Activated naive CD8-positive, alpha-beta T cell (primary cell): ENCODE data around the gene RNF5.
"Not testable (repeated sequence)": the region's sequence is repeated elsewhere in the genome, so short reads cannot be mapped to it uniquely, and the experiment has no call there.

Experiments used
- H3K27ac Mint-ChIP-seq: one replicate; pipeline ENCODE4 v1.8.0; 2021; ENCODE audit warnings: mixed read lengths
- H3K27me3 Mint-ChIP-seq: one replicate; pipeline ENCODE4 v1.8.0; 2021; ENCODE audit warnings: mixed read lengths
- H3K36me3 Mint-ChIP-seq: one replicate; pipeline ENCODE4 v1.8.0; 2021; ENCODE audit warnings: mixed read lengths
- H3K4me1 Mint-ChIP-seq: one replicate; pipeline ENCODE4 v1.8.0; 2021; ENCODE audit warnings: low read depth, mixed read lengths
- H3K4me3 Mint-ChIP-seq: one replicate; pipeline ENCODE4 v1.8.0; 2021; ENCODE audit warnings: mild to moderate bottlenecking, mixed read lengths
- H3K9me3 Mint-ChIP-seq: one replicate; pipeline ENCODE4 v1.8.0; 2021; ENCODE audit warnings: low read depth, mixed read lengths

RNF5 gene, protein sequence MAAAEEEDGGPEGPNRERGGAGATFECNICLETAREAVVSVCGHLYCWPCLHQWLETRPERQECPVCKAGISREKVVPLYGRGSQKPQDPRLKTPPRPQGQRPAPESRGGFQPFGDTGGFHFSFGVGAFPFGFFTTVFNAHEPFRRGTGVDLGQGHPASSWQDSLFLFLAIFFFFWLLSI

DNA sequence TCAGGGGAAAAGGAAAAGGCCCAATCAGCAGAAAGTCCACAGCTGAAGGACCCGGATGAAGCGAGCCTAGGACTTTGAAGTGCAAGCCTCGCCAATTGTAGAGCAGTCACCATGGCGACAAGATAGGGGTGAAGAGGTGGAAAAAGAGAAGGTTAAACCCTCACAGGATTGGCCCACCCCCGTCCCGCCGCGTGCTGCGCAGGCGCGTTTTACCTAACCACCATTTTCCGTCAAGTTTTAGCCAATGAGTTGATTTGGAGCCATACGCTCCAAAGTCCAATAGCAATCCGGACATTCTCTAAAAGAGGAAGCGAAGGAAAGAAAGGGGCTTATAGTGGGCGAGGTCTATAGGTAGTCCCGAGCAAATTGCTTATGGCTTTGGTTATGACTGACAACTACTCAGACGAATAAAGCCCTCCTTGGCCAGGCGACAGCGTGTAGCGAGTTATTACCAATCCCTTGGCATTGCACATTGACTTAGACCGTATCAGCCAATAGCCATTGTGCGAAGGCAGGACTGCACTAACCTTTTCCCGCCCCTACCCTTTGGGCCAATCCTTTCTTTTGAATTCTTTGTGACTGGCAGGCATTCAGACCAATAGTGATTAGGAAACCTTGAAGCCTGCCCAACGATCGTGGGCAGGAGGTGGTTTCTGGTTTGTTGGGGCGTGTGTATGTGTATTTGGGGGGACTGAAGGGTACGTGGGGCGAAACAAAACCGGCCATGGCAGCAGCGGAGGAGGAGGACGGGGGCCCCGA, at the start of gene RNF5:
Gene RNF5, plus strand, starts transcription at position 618 of the 759 bp plus-strand sequence. Its CDS starts 107 bp downstream, at position 725.
- H3K4me3 Mint-ChIP-seq: peak within 1 kb of the TSS; percentile 91
- H3K36me3 Mint-ChIP-seq: peaks cover 4% of the 10 kb centered on the region
- H3K4me1 Mint-ChIP-seq: peaks cover 71% of the 10 kb centered on the region
- peak within 1 kb of the TSS; percentile 90 for H3K27ac Mint-ChIP-seq
- no peaks in the 10 kb centered on the region for H3K27me3 Mint-ChIP-seq
- H3K9me3 Mint-ChIP-seq: no peaks in the 10 kb centered on the region

DNA sequence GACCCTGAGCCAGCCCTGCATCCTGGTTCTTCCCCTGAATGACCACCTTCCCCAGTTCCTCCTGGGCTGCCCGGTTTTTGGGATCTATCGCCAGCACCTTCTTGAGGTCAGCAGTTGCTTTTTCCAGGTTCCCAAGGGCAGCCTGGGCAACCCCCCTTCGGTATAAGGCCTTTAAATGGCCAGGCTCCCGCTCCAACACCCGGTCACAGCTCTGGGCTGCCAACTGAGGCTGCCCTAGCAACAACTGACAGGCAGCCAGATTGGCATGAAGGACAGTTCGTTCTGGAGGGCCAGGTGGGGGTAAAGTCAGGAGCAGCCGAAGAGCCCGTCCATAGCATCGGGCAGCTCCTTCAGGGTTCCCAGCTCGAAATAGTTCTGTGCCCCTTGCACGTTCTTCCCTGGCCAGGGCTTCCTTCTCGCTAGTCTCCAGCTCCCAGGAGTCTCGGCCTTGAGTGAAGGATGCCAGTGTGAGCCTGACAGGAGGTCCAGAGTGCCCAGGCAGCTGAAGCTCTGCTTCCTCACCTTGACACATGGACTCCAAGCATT, 49.4 kb upstream of the RNF5 start:
- Mint-ChIP-seq H3K27me3 (no peaks in the 10 kb centered on the region), H3K4me3 (peak overlapping the region; percentile 98), H3K4me1 (peaks cover 53% of the 10 kb centered on the region), H3K36me3 (peaks cover 10% of the 10 kb centered on the region), H3K27ac (peak overlapping the region; percentile 95), H3K9me3 (no peaks in the 10 kb centered on the region)

DNA sequence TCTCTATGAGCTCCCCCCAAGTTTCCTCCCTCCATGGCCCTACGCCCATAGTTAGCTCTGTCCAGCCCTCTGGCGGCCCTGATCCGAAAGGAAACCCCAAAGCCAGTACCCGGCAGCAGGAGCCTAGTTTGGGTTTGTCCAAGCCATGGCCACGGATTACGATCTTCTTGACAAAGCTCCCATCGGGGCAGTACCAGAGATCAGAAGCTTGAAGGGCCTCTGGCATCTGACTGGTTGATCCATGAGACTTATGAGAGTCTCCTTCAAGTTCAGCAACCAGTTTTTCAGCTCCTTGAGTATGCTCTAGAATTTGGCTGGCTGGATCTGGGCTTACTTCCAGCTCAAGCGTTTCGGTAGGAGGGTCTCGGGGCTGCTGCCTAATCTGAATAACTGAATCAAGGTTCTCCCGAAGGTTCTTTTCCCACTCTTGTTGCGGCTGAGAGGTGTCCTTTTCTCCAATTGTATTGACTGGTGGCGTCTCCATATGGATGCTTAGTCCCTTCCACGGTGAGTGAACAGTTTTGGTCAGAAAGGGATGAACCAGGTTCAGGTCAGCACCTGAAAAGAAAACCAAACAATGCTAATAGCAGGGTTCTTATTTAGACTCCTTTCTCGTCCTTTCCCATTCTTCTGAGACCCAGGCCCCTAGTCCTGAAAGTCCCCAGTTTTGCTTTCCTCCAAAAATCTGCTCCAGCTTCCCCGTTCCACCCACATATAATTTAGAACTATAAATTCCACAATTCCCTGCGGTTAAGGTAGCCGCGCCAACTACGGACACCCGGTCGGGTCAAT, 48.7 kb upstream of the RNF5 start:
- H3K9me3 Mint-ChIP-seq: no peaks in the 10 kb centered on the region
- H3K4me1 Mint-ChIP-seq: peaks cover 48% of the 10 kb centered on the region
- H3K36me3 Mint-ChIP-seq: peaks cover 5% of the 10 kb centered on the region
- peak overlapping the region; percentile 92 for H3K27ac Mint-ChIP-seq
- H3K27me3 Mint-ChIP-seq: no peaks in the 10 kb centered on the region
- peak overlapping the region; percentile 98 for H3K4me3 Mint-ChIP-seq

DNA sequence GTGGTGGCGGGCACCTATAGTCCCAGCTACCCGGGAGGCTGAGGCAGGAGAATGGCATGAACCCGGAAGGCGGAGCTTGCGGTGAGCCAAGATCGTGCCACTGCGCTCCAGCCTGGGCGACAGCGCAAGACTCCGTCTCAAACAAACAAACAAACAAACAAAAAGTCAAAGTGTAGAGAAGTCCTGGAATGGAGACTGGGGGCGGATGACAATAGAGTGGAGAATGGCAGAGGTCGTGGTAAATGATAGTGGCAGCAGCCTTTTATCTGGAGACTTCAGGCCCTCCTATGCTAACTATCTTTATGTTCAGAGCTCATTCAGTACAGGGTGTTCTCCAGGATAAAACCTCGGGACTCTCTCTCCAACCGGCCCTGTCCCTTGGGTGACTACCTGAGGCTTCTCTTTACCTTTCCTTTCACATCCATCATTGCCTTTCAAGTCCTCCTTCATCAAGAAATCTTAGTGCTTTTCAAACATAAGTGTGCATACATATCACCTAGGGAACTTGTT, 46.7 kb upstream of the RNF5 start:
- Mint-ChIP-seq H3K4me3 (peak overlapping the region; percentile 18), H3K27ac (no peak overlapping the region), H3K36me3 (peaks cover 2% of the 10 kb centered on the region), H3K9me3 (no peaks in the 10 kb centered on the region), H3K27me3 (no peaks in the 10 kb centered on the region), H3K4me1 (peaks cover 39% of the 10 kb centered on the region)

DNA sequence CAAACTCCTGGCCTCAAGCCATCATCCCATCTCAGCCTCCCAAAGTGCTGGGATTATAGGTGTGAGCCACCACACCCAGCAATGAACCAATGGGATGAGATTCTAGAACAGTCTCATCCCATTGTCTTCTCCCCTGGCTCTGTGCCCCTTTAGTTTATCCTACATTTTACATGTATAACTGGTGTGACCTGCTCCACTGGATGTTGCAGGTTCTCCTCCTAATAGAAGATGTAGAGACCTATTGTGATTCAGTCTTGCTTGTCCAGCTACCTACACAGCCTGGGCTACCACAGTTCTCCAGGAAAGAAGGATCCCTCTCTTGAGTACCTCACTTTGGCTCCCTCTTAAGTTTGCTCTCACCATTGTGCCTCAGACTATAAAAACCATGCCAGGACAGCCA, 46.1 kb upstream of the RNF5 start:
- Mint-ChIP-seq H3K36me3 (no peaks in the 10 kb centered on the region), H3K9me3 (no peaks in the 10 kb centered on the region), H3K4me1 (peaks cover 33% of the 10 kb centered on the region), H3K27me3 (no peaks in the 10 kb centered on the region), H3K4me3 (peak overlapping the region; percentile 42), H3K27ac (no peak overlapping the region)

DNA sequence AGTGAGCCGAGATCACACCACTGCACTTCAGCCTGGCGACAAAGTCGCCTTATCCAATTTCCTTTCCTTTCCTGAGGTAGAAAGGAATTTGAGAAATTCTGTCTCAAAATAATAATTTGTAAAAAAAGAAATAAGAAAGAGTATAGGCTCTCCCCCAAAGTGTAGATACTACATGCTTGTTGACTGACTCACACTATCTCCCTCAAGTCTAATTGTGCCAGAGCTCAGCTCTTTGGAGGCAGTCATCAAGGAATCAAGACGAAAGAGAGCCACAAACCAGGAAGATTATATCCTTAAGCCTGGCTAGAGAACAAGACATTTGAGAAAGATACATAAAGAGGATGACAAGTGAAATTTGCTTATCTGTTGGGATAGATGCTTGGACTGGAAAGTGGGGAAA, 44.4 kb upstream of the RNF5 start:
- Mint-ChIP-seq H3K4me1 (peaks cover 16% of the 10 kb centered on the region), H3K36me3 (no peaks in the 10 kb centered on the region)

DNA sequence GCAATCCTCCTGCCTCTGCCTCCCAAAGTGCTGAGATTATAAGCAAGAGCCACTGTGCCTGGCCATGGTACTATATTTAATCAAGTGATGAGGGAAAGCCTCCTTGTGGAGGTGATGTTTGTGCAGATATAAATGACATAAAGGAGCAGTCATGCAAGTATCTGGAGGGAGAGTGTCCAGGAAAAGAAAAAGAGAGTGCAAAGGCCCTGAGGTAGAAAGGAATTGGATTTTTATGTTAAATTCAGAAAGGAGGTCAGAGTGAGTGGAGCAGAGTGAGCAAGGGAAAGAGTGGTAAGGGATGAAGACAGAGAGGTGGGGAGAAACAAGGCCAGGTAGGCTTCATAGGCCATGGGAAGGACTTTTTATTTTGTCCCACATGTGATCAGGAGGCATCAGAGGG, 40.8 kb upstream of the RNF5 start:
- no peaks in the 10 kb centered on the region for H3K9me3 Mint-ChIP-seq
- no peaks in the 10 kb centered on the region for H3K4me1 Mint-ChIP-seq
- no peaks in the 10 kb centered on the region for H3K27me3 Mint-ChIP-seq
- no peak overlapping the region for H3K4me3 Mint-ChIP-seq
- H3K36me3 Mint-ChIP-seq: no peaks in the 10 kb centered on the region
- no peak overlapping the region for H3K27ac Mint-ChIP-seq

More for the DNA sequence above, 44.4 kb upstream of the RNF5 start:
- no peaks in the 10 kb centered on the region for H3K27me3 Mint-ChIP-seq
- no peak overlapping the region for H3K4me3 Mint-ChIP-seq
- no peak overlapping the region for H3K27ac Mint-ChIP-seq
- H3K9me3 Mint-ChIP-seq: no peaks in the 10 kb centered on the region

DNA sequence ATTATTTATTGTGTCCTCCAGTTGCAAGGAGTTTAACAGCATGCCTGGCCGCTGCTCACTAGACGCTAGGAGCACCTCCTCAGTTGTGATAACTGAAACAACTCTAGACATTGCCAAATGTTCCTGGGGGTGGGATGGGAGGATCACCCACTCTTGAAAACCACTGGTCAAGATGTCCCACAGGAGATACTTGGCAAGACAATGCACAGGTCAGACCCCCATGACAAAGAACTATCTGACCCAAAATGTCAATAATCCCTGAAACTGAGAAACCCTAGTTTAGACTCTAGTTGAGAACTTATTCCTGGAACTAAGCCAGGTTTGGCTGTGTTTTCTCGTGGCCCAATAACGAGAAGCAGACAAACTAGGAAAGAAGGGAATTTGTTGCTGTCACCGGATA, 38.6 kb upstream of the RNF5 start:
- Mint-ChIP-seq H3K27me3 (no peaks in the 10 kb centered on the region), H3K4me1 (no peaks in the 10 kb centered on the region), H3K4me3 (no peak overlapping the region), H3K36me3 (no peaks in the 10 kb centered on the region), H3K9me3 (no peaks in the 10 kb centered on the region), H3K27ac (no peak overlapping the region)

DNA sequence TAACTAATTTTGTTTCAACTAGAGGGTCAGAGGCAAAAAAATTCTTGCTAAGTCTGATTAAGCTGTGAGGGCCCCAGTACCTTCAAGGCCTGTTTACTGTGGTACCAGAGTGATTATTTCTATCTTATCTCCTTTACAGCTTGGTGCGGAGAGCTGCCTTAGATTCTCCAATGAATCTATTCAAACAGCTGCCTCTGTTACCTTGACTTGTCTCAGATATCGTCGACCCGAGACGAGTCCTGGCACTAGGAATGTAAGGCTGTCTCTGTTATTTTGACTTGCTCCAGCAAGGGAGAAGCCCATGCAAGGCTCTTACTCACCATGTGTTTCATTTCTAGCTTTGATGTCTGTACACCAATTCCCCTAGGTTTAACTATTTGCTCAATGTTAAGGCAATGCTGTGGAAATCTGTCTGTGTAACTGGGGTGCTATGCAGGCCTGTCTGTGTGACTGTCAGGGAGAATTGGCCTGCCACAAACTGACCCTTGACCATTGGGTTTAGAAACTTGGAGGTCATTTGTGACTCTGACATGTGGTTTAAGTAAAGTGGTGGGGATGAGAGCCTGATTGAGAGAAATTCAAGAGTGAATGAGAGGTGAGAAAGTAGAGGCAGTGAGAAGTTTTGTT, 37.7 kb upstream of the RNF5 start:
- Mint-ChIP-seq H3K36me3 (no peaks in the 10 kb centered on the region), H3K27ac (no peak overlapping the region), H3K4me1 (no peaks in the 10 kb centered on the region), H3K9me3 (no peaks in the 10 kb centered on the region), H3K27me3 (no peaks in the 10 kb centered on the region), H3K4me3 (no peak overlapping the region)

DNA sequence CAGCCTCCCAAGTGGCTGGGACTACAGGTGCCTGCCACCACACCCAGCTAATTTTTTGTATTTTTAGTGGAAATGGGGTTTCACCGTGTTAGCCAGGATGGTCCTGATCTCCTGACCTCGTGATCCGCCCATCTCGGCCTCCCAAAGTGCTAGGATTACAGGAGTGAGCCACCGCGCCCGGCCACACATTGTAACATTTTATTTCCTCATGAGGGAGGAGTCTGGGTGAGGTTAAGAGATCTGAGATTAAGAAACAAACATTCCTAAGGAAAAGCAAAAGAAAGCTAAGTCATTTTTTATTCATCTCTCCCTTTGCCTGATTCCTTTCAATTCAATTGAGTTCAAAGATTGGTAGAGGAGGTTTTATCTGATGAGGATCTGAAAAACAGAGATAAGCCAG, 34.0 kb upstream of the RNF5 start:
- H3K4me3 Mint-ChIP-seq, H3K9me3 Mint-ChIP-seq, H3K27ac Mint-ChIP-seq, H3K36me3 Mint-ChIP-seq, H3K27me3 Mint-ChIP-seq, H3K4me1 Mint-ChIP-seq: not testable (repeated sequence)

DNA sequence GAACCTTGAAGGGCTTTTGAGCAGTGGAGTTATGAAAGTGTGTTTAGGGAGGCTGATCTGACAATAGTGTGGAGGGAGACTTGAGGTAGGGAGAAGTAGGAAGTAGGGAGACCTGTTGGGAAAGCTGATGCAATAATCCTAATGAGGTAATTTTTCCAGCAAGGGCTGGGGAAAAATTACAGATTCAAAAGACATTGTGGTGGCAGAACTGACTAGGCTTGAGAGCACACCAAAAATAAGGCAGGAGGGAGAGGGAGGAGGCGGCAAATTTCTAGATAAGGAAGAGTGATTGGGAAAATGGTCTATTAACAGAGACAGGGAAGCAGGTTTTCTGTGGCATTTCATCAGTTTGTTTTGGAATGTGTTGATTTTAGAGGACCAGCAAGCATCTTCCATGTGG, 31.9 kb upstream of the RNF5 start:
- Mint-ChIP-seq H3K27me3 (no peaks in the 10 kb centered on the region), H3K4me3 (no peak overlapping the region), H3K27ac (no peak overlapping the region), H3K36me3 (no peaks in the 10 kb centered on the region), H3K4me1 (peaks cover 18% of the 10 kb centered on the region), H3K9me3 (no peaks in the 10 kb centered on the region)

DNA sequence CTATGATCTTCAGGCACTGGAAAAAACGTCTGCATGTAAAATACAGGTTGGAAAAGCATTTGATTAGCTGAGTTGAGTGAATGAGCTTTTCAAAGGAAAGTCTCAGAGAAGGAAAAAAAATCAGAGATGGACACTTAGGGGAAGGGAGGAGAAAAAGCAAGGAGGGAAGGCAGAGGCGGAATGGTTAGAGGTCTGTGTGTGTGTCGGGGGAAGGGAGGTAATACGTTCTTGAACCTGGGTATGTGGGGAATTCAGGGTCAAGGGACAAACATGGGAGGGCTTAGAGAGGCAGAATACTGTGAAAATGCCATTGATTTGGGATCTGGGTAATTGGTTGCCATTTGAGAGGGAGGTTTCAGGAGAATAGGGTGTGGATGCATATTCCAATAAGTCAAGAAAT, 31.5 kb upstream of the RNF5 start:
- peaks cover 20% of the 10 kb centered on the region for H3K4me1 Mint-ChIP-seq
- H3K4me3 Mint-ChIP-seq: no peak overlapping the region
- no peaks in the 10 kb centered on the region for H3K36me3 Mint-ChIP-seq
- H3K27ac Mint-ChIP-seq: no peak overlapping the region
- no peaks in the 10 kb centered on the region for H3K27me3 Mint-ChIP-seq
- no peaks in the 10 kb centered on the region for H3K9me3 Mint-ChIP-seq

DNA sequence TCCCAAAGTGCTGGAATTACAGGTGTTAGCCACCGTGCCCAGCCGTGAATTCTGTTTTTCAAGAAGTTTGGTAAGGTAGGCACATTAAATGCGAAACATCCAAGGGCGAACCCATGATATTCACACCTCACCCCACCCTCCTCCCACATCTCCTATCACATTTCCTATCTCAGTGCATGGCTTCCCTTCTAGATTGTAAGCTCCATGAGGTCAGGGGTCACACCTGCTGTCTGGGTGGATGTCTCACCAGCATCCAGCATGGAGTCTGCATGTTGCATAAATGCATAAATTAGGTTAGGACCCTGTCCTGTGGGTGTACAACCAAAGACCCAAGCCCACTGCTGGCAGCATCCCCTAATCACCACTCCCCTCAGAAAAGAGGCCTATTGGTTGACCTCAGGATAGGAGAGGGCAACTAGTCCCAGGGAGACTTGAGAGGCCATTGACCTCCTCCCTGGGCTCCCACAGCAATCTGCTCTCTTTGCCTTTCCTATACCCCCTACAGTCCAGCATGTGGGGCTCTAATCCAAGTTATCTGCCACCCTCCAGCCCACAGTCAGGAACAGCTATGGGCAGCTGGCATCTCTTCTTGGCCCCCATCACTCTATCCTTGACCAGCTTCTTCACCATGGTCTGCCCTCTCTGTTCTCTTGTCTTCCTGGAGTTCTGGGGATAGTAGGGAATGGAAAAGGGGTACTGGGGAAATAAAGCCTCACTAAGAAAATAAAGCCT, 30.6 kb upstream of the RNF5 start:
- Mint-ChIP-seq H3K4me3 (no peak overlapping the region), H3K9me3 (no peaks in the 10 kb centered on the region), H3K27ac (no peak overlapping the region), H3K36me3 (no peaks in the 10 kb centered on the region), H3K27me3 (no peaks in the 10 kb centered on the region), H3K4me1 (peaks cover 26% of the 10 kb centered on the region)
